GM12878 (cell line): ENCODE results near the gene CRB1. TPM values are rescaled to one million over a fixed set of nuclear protein-coding genes. Genes with fewer than 3 reads are reported as not detected.

Experiments
- ATAC-seq: fragments of 200-7000 bp; cut with Tn5 transposase; 3 replicates; pipeline ENCODE4 v1.9.1; 2020; ENCODE audit warnings: mild to moderate bottlenecking, moderate library complexity
- BruUV-seq: library from RNA; stranded (reverse); fragments of 400-500 nt; replicated peaks from 2 replicates; lab custom pipeline; 2021; lab: Mats Ljungman, UMichigan
- CTCF ChIA-PET: fragments of 300-600 bp; sonication (Branson Sonifier 250); formaldehyde crosslinking; extraction: SDS; loops from one replicate; lab custom pipeline; 2021; ENCODE audit warnings: inconsistent platforms; lab: Yijun Ruan, JAX
- POLR2A ChIA-PET: fragments of 350-600 bp; formaldehyde crosslinking; extraction: SDS; loops from one replicate; lab custom pipeline; 2021; ENCODE audit warnings: inconsistent platforms; lab: Charles Lee
- RAD21 ChIA-PET: fragments of 300-600 bp; sonication (Branson Sonifier 250); formaldehyde crosslinking; loops from one replicate; lab custom pipeline; 2023; ENCODE audit warnings: antibody characterized with exemption; ENCODE audit not compliant: unreplicated experiment; lab: Charles Lee
- SMC1A ChIA-PET: fragments of 300-600 bp; sonication (Branson Sonifier 250); formaldehyde crosslinking; loops from one replicate; lab custom pipeline; 2023; ENCODE audit not compliant: unreplicated experiment, uncharacterized antibody; lab: Charles Lee
- DNase-seq: peaks from one replicate; pipeline ENCODE4 v3.0.0-alpha.2; 2011; ENCODE audit warnings: low read depth, low spot score
- FAIRE-seq: peaks from 3 replicates; lab custom pipeline; 2011; peaks lifted over from hg19 to GRCh38; lab: Jason Lieb, UNC
- H2AFZ ChIP-seq: 2 replicates; pipeline ENCODE4 v1.6.0; 2011; ENCODE audit warnings: low read depth, low read length, control low read depth; ENCODE audit not compliant: control insufficient read depth
- H3K27ac ChIP-seq: 2 replicates; pipeline ENCODE4 v1.5.1; 2011; ENCODE audit warnings: control low read depth; ENCODE audit not compliant: control insufficient read depth, insufficient read depth
- H3K27me3 ChIP-seq, 2 experiments: replicated peaks in 1 of 2; 2 replicates each; pipeline versions ENCODE4 v1.6.0 to v1.6.1; 2011; ENCODE audit warnings: low read length in 1 of 2; ENCODE audit not compliant: control insufficient read depth in 2 of 2, insufficient read depth in 2 of 2
- H3K36me3 ChIP-seq, 2 experiments: 2 replicates each; pipeline ENCODE4 v1.5.1; 2011; ENCODE audit warnings: low read length in 1 of 2; ENCODE audit not compliant: control insufficient read depth in 2 of 2, insufficient read depth in 2 of 2
- H3K4me1 ChIP-seq: 2 replicates; pipeline ENCODE4 v1.6.1; 2011; ENCODE audit warnings: mild to moderate bottlenecking, low read length, moderate library complexity, mixed read lengths; ENCODE audit not compliant: control insufficient read depth, insufficient read depth
- H3K4me2 ChIP-seq: 2 replicates; pipeline ENCODE4 v1.6.0; 2011; ENCODE audit warnings: control low read depth; ENCODE audit not compliant: control insufficient read depth, insufficient read depth
- H3K4me3 ChIP-seq: fragments of 200-600 bp; sonication (generic); 2 replicates; pipeline ENCODE4 v1.5.1; 2016
- H3K79me2 ChIP-seq: 2 replicates; pipeline ENCODE4 v1.6.0; 2011; ENCODE audit warnings: low read length; ENCODE audit not compliant: control insufficient read depth, insufficient read depth
- H3K9ac ChIP-seq: 2 replicates; pipeline ENCODE4 v1.8.0; 2011; ENCODE audit warnings: low read length, control low read depth, mixed read lengths; ENCODE audit not compliant: control insufficient read depth, insufficient read depth
- H3K9me3 ChIP-seq: replicated peaks from 3 replicates; pipeline ENCODE4 v1.5.1; 2011; ENCODE audit warnings: mild to moderate bottlenecking, low read length; ENCODE audit not compliant: control insufficient read depth, insufficient read depth
- H4K20me1 ChIP-seq: 2 replicates; pipeline ENCODE4 v1.6.0; 2011; ENCODE audit not compliant: control insufficient read depth, insufficient read depth
- ATF7 ChIP-seq: fragments of 450-650 bp; IDR thresholded peaks from 2 replicates; pipeline ENCODE4 v1.6.1; 2016; ENCODE audit warnings: low read depth, mild to moderate bottlenecking
- FOXK2 ChIP-seq: fragments of 450-650 bp; IDR thresholded peaks from 2 replicates; pipeline ENCODE4 v1.6.1; 2017; ENCODE audit warnings: mild to moderate bottlenecking, moderate library complexity
- NR2C1 ChIP-seq: fragments of 450-650 bp; IDR thresholded peaks from 2 replicates; pipeline ENCODE4 v1.6.1; 2017; ENCODE audit warnings: antibody characterized with exemption, mild to moderate bottlenecking, moderate library complexity
- PML ChIP-seq: IDR thresholded peaks from 2 replicates; pipeline ENCODE4 v1.6.1; 2012; ENCODE audit warnings: low read length, inconsistent platforms
- SMAD1 ChIP-seq: fragments of 450-650 bp; IDR thresholded peaks from 2 replicates; pipeline ENCODE4 v1.6.1; 2018; ENCODE audit warnings: mild to moderate bottlenecking, low read depth; ENCODE audit not compliant: partially characterized antibody
- SUPT20H ChIP-seq: IDR thresholded peaks from 2 replicates; pipeline ENCODE4 v1.6.1; 2011; ENCODE audit warnings: low read depth, mild to moderate bottlenecking, low read length, moderate library complexity, borderline replicate concordance; ENCODE audit not compliant: control insufficient read depth
- SUZ12 ChIP-seq: fragments of 200-600 bp; sonication (generic); IDR thresholded peaks from one replicate; pipeline ENCODE4 v1.6.1; 2018; ENCODE audit warnings: antibody characterized with exemption, mild to moderate bottlenecking; ENCODE audit not compliant: unreplicated experiment
- TCF3 ChIP-seq: IDR thresholded peaks from 2 replicates; pipeline ENCODE4 v1.6.1; 2012; ENCODE audit warnings: low read depth, mild to moderate bottlenecking, low read length, borderline replicate concordance; ENCODE audit not compliant: insufficient read depth
- WRNIP1 ChIP-seq: IDR thresholded peaks from 2 replicates; pipeline ENCODE4 v1.6.1; 2011; ENCODE audit warnings: low read depth, low read length, improper control_type of control experiment, borderline replicate concordance
- ZSCAN29 ChIP-seq: fragments of 450-650 bp; IDR thresholded peaks from 2 replicates; pipeline ENCODE4 v1.6.1; 2017; ENCODE audit warnings: mild to moderate bottlenecking, moderate library complexity
- WGBS: methylation state at CpG from one replicate; pipeline ENCODE4 v1.1.6; 2016; ENCODE audit warnings: low lambda C conversion rate; ENCODE audit not compliant: insufficient replicate concordance, insufficient coverage; ENCODE audit errors: missing lambda C conversion rate; 5-methylcytosine and 5-hydroxymethylcytosine counted together
- in situ Hi-C: fragments of 300-500 bp; cut with MboI; formaldehyde crosslinking; loops from 9 replicates; pipeline ENCODE4 v1.14.3; 2018; ENCODE audit warnings: mixed read lengths
- intact Hi-C: fragments of 100-400 bp; cut with micrococcal nuclease; formaldehyde crosslinking; loops from one replicate; pipeline ENCODE4 v1.14.2; 2022; ENCODE audit not compliant: unreplicated experiment
- polyA plus RNA-seq, 11 experiments: library from polyadenylated mRNA; depleted of rRNA in 4 of 11; unstranded in 6 of 11; stranded (reverse) in 5 of 11; fragments of >200 nt; fragmentation: Nextera tagmentation in 4 of 11; fragmentation: Illumina TruSeq in 1 of 11; extraction: Ambion mirVana in 4 of 11; extraction: Trizol in 1 of 11; gene quantifications; 1 replicate in 1 of 11; 2 replicates in 10 of 11; pipeline versions ENCODE4 v1.2.1 to v1.2.3, GENCODE V29; 2011 to 2016; ENCODE audit warnings: inconsistent platforms in 2 of 11, missing spikeins in 2 of 11, low read depth in 1 of 11
- total RNA-seq, 4 experiments: library from RNA; depleted of rRNA in 3 of 4; stranded (reverse); fragments of >200 nt in 3 of 4; fragmentation: Illumina TruSeq in 1 of 4; extraction: Trizol in 1 of 4; gene quantifications; 2 replicates each; pipeline versions ENCODE4 v1.2.1 to v1.2.3, GENCODE V29; 2013 to 2021
- TF ChIP-seq, protein P1 (sequence below): IDR thresholded peaks from 2 replicates; pipeline ENCODE4 v1.6.1; 2012; ENCODE audit warnings: low read depth, low read length, improper control_type of control experiment
- TF ChIP-seq, protein P2 (sequence below): IDR thresholded peaks from 2 replicates; pipeline ENCODE4 v1.6.1; 2012; ENCODE audit warnings: low read depth, low read length, improper control_type of control experiment
- TF ChIP-seq, protein P3 (sequence below): fragments of 450-650 bp; formaldehyde crosslinking; IDR thresholded peaks from 2 replicates; pipeline ENCODE4 v1.4.0; 2020; ENCODE audit warnings: mild to moderate bottlenecking, moderate library complexity

The CRB1 gene
- total and polyA plus RNA-seq, 10 of the 15 experiments (the other 5 are each of a cell fraction or from before 2014, with no cell fraction given) = 0.06 to 0.10 (median 0.06) TPM; not detected in 7

DNA sequence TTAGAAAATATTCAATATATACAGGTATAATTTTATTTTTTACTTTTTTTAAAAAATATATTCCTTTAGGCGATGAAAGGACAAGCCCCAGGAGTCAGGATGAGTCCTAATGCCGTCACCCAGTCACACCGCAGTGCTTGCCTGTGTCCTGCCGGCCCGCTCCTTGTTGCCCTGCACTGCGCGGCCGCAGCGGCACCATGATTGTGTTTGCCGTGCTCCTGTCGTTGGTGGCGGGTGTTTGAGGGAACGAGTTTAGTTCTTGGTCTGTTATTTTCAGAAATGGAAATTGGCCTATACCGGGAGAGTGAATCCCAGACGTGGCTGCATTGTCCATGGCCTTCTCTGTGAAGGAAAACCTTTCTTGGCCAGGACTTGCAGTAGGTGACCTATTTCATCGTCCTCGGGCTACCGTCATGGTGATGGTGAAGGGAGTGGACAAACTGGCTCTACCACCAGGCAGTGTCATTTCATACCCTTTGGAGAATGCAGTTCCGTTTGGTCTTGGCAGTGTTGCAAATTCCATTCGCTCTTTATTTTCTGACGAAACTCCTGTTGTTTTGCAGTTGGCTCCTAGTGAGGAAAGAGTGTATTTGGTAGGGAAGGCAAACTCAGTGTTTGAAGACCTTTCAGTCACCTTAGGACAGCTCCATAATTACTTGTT lies 45.9 kb upstream of the CRB1 start (continued):
- TF ChIP-seq, protein P1, sequence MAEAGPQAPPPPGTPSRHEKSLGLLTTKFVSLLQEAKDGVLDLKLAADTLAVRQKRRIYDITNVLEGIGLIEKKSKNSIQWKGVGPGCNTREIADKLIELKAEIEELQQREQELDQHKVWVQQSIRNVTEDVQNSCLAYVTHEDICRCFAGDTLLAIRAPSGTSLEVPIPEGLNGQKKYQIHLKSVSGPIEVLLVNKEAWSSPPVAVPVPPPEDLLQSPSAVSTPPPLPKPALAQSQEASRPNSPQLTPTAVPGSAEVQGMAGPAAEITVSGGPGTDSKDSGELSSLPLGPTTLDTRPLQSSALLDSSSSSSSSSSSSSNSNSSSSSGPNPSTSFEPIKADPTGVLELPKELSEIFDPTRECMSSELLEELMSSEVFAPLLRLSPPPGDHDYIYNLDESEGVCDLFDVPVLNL = no peak
- TF ChIP-seq TCF3 = no peak

DNA sequence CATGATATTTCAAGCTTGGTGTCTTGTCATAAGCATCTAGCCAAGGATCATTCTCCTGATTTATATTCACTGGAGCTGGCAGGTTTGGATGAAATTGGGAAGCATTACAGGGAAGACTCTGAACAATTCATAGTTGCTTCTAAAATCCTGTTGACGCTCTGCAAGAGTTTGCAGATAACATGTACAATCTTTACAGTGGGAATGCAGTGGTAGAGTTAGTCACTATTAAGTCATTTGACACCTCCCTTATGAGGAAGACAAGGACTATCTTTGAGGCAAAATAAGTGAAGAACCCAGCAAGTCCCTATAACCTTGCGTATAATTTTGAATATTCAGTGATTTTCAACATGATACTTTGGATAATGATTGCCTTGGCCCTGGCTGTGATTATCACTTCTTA lies 45.3 kb upstream of the CRB1 start:
- FAIRE-seq = no peak
- intact Hi-C loops = no loop called here
- ChIA-PET CTCF (no interaction called here), SMC1A (no interaction called here), RAD21 (no interaction called here), POLR2A (no interaction called here)
- no peak for ATAC-seq
- no peaks in the 10 kb centered on the region for H3K79me2 ChIP-seq
- no peak overlapping the region for H3K27ac ChIP-seq
- no peak for TF ChIP-seq SUPT20H
- TF ChIP-seq, protein P2, sequence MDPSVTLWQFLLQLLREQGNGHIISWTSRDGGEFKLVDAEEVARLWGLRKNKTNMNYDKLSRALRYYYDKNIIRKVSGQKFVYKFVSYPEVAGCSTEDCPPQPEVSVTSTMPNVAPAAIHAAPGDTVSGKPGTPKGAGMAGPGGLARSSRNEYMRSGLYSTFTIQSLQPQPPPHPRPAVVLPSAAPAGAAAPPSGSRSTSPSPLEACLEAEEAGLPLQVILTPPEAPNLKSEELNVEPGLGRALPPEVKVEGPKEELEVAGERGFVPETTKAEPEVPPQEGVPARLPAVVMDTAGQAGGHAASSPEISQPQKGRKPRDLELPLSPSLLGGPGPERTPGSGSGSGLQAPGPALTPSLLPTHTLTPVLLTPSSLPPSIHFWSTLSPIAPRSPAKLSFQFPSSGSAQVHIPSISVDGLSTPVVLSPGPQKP = no peak
- no peak for TF ChIP-seq PML
- TF ChIP-seq SUZ12 = no peak
- TF ChIP-seq ZSCAN29 = no peak
- TF ChIP-seq NR2C1 = no peak
- TF ChIP-seq SMAD1 = no peak
- TF ChIP-seq, protein P3, sequence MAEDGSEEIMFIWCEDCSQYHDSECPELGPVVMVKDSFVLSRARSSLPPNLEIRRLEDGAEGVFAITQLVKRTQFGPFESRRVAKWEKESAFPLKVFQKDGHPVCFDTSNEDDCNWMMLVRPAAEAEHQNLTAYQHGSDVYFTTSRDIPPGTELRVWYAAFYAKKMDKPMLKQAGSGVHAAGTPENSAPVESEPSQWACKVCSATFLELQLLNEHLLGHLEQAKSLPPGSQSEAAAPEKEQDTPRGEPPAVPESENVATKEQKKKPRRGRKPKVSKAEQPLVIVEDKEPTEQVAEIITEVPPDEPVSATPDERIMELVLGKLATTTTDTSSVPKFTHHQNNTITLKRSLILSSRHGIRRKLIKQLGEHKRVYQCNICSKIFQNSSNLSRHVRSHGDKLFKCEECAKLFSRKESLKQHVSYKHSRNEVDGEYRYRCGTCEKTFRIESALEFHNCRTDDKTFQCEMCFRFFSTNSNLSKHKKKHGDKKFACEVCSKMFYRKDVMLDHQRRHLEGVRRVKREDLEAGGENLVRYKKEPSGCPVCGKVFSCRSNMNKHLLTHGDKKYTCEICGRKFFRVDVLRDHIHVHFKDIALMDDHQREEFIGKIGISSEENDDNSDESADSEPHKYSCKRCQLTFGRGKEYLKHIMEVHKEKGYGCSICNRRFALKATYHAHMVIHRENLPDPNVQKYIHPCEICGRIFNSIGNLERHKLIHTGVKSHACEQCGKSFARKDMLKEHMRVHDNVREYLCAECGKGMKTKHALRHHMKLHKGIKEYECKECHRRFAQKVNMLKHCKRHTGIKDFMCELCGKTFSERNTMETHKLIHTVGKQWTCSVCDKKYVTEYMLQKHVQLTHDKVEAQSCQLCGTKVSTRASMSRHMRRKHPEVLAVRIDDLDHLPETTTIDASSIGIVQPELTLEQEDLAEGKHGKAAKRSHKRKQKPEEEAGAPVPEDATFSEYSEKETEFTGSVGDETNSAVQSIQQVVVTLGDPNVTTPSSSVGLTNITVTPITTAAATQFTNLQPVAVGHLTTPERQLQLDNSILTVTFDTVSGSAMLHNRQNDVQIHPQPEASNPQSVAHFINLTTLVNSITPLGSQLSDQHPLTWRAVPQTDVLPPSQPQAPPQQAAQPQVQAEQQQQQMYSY (CRISPR knock-in tag) = no peak
- no peak for TF ChIP-seq ATF7
- TF ChIP-seq WRNIP1 = no peak
- TF ChIP-seq FOXK2 = no peak
- BruUV-seq = no TSS peak
- no peak for DNase-seq
- no peak overlapping the region for H2AFZ ChIP-seq
- H3K27me3 ChIP-seq = no peaks in the 10 kb centered on the region; a peak in 1 of 4 replicates
- WGBS = 95% methylated on average over 2 of the region's 2 CpGs
- no peak overlapping the region for H3K9ac ChIP-seq
- no peaks in the 10 kb centered on the region for H3K4me1 ChIP-seq
- in situ Hi-C loops = no loop called here
- H3K4me3 ChIP-seq = no peak overlapping the region
- no peaks in the 10 kb centered on the region for H3K36me3 ChIP-seq
- H3K9me3 ChIP-seq = no peaks in the 10 kb centered on the region
- H3K4me2 ChIP-seq = no peak overlapping the region
- no peaks in the 10 kb centered on the region for H4K20me1 ChIP-seq
